Left ventricle myocardium superior (tissue), 1 donor: ENCODE measurements around the gene SCO2. TPM values are rescaled to one million over a fixed set of nuclear protein-coding genes. Genes with fewer than 3 reads are reported as not detected.

Experiments
- total RNA-seq: library from RNA; stranded (reverse); fragmentation: NEBNext Ultra II Directional; extraction: Animal tissue kit (Norgen Biotek cat#: 25700); gene quantifications from one replicate; pipeline ENCODE4 v1.2.1, GENCODE V29; 2021
- donor health status: DM: no; HTN: yes; CAD: no; lungs with severe emphysema.

Gene SCO2
- total RNA-seq, 1 donor from 2014 or later: 1.3 TPM

Other genes with a start within 250 kb of the SCO2 start
- gene PLXNB2, start 218.0 kb downstream of the SCO2 start, total RNA-seq: 81.7 TPM
- 1.4 TPM for gene DENND6B, start 198.6 kb downstream of the SCO2 start, total RNA-seq
- gene PPP6R2, start 182.3 kb downstream of the SCO2 start, total RNA-seq: 44.3 TPM
- gene SBF1, start 50.6 kb downstream of the SCO2 start, total RNA-seq: 55.5 TPM
- not detected for gene ADM2, start 44.1 kb downstream of the SCO2 start, total RNA-seq
- gene MIOX, start 38.7 kb downstream of the SCO2 start, total RNA-seq: not detected
- gene LMF2, start 17.9 kb downstream of the SCO2 start, total RNA-seq: 27.6 TPM
- gene NCAPH2, start 17.4 kb downstream of the SCO2 start, total RNA-seq: 30.6 TPM
- gene TYMP, start 4.4 kb upstream of the SCO2 start, total RNA-seq: 12.7 TPM
- gene KLHDC7B, start 20.3 kb upstream of the SCO2 start, total RNA-seq: not detected
- gene SYCE3, start 37.3 kb upstream of the SCO2 start, total RNA-seq: not detected
- gene CPT1B, start 52.8 kb upstream of the SCO2 start, total RNA-seq: 458 TPM
- gene CHKB, start 57.3 kb upstream of the SCO2 start, total RNA-seq: 42.7 TPM
- gene MAPK8IP2, start 75.2 kb upstream of the SCO2 start, total RNA-seq: 0.57 TPM
- gene ARSA, start 102.6 kb upstream of the SCO2 start, total RNA-seq: 22.2 TPM
- 22.9 TPM for gene SHANK3, start 147.2 kb upstream of the SCO2 start, total RNA-seq
- gene ACR, start 212.6 kb upstream of the SCO2 start, total RNA-seq: not detected